Astrocyte (in vitro differentiated cells and primary cell): ENCODE results near the gene IP6K3.

Experiments used
- CTCF ChIP-seq: IDR thresholded peaks from 2 replicates; pipeline ENCODE4 v1.5.1; 2011; ENCODE audit warnings: low read depth, mild to moderate bottlenecking, inconsistent platforms, low read length, moderate library complexity; ENCODE audit not compliant: insufficient read depth
- EZH2 ChIP-seq: IDR thresholded peaks from 2 replicates; pipeline ENCODE4 v1.6.1; 2012; ENCODE audit warnings: mild to moderate bottlenecking, low read length, inconsistent platforms; ENCODE audit not compliant: insufficient read depth

- no peak for TF ChIP-seq CTCF
- no peak for TF ChIP-seq EZH2
Observed at GRCh38 chr6:33696548-33697518, 49.9 kb downstream of the IP6K3 start.
